Tongue (tissue), 2 donors: ENCODE data around the gene SSBP3. TPM values are rescaled to one million over a fixed set of nuclear protein-coding genes. Genes with fewer than 3 reads are reported as not detected.
A peak's percentile ranks its signal among the peaks of the same experiment; 100 is the strongest.

Experiments used
- DNase-seq: peaks from one replicate; pipeline ENCODE4 v3.0.0-alpha.2; 2015
- total RNA-seq: library from RNA; depleted of rRNA; stranded (reverse); fragments of >200 nt; gene quantifications from one replicate; pipeline ENCODE4 v1.2.3, GENCODE V29; 2014

Gene SSBP3
- total RNA-seq, 1 donor from 2014 or later = 17.2 TPM

GRCh38 chr1:54265659-54266058, 140.5 kb downstream of the SSBP3 start:
- DNase-seq = no peak

GRCh38 chr1:54265126-54265525, 141.1 kb downstream of the SSBP3 start:
- no peak for DNase-seq

- no peak for DNase-seq
Observed at GRCh38 chr1:54263601-54264226, 142.5 kb downstream of the SSBP3 start.

- DNase-seq = no peak
Observed at GRCh38 chr1:54262244-54262643, 143.9 kb downstream of the SSBP3 start.

GRCh38 chr1:54260810-54261209, 145.4 kb downstream of the SSBP3 start:
- DNase-seq = no peak

GRCh38 chr1:54259546-54260140, 146.6 kb downstream of the SSBP3 start:
- no peak for DNase-seq

GRCh38 chr1:54257876-54258275, 148.3 kb downstream of the SSBP3 start:
- DNase-seq = no peak

GRCh38 chr1:54257346-54257620, 148.9 kb downstream of the SSBP3 start:
- DNase-seq = no peak

GRCh38 chr1:54256522-54257345, 149.5 kb downstream of the SSBP3 start:
- DNase-seq = no peak

- no peak for DNase-seq
Observed at GRCh38 chr1:54255026-54255702, 151.0 kb downstream of the SSBP3 start.

- no peak for DNase-seq
Observed at GRCh38 chr1:54254055-54254454, 152.1 kb downstream of the SSBP3 start.

- no peak for DNase-seq
Observed at GRCh38 chr1:54253480-54253879, 152.7 kb downstream of the SSBP3 start.

- DNase-seq = no peak
Observed at GRCh38 chr1:54252371-54252936, 153.7 kb downstream of the SSBP3 start.

GRCh38 chr1:54250670-54251069, 155.5 kb downstream of the SSBP3 start:
- DNase-seq = no peak

- peak; percentile 96 for DNase-seq
Observed at GRCh38 chr1:54249819-54250435, 156.3 kb downstream of the SSBP3 start.

- peak; percentile 61 for DNase-seq
Observed at GRCh38 chr1:54248966-54249365, 157.2 kb downstream of the SSBP3 start.

GRCh38 chr1:54247863-54248515, 158.2 kb downstream of the SSBP3 start:
- no peak for DNase-seq

GRCh38 chr1:54246116-54246721, 160.0 kb downstream of the SSBP3 start:
- DNase-seq = peak; percentile 71

GRCh38 chr1:54245501-54245900, 160.7 kb downstream of the SSBP3 start:
- peak; percentile 54 for DNase-seq

- no peak for DNase-seq
Observed at GRCh38 chr1:54244655-54245054, 161.5 kb downstream of the SSBP3 start.

- DNase-seq = no peak
Observed at GRCh38 chr1:54243022-54243421, 163.2 kb downstream of the SSBP3 start.
